Endothelial cell of umbilical vein (primary cell): ENCODE data around the gene ASXL2. TPM values are rescaled to one million over a fixed set of nuclear protein-coding genes. Genes with fewer than 3 reads are reported as not detected.

Experiments used
- BruUV-seq: library from RNA; stranded (reverse); fragments of 400-500 nt; replicated peaks from 2 replicates; lab custom pipeline; 2021; lab: Mats Ljungman, UMichigan
- CTCF ChIA-PET: fragments of 300-600, 350-600 bp; sonication (Branson Sonifier 250); formaldehyde crosslinking; loops from one replicate; lab custom pipeline; 2021; ENCODE audit warnings: antibody characterized with exemption, inconsistent platforms; lab: Charles Lee
- POLR2A ChIA-PET: fragments of 300-600, 350-600 bp; sonication (Branson Sonifier 250); formaldehyde crosslinking; loops from one replicate; lab custom pipeline; 2021; ENCODE audit warnings: antibody characterized with exemption, inconsistent platforms; lab: Charles Lee
- DNase-seq: peaks from one replicate; pipeline ENCODE4 v3.0.0-alpha.2; 2011; ENCODE audit warnings: low read depth, low spot score
- FAIRE-seq: peaks from 2 replicates; lab custom pipeline; 2011; peaks lifted over from hg19 to GRCh38; lab: Jason Lieb, UNC
- H2AFZ ChIP-seq: 2 replicates; pipeline ENCODE4 v1.6.0; 2012; ENCODE audit warnings: low read depth, low read length, control low read depth, inconsistent platforms
- H3K27ac ChIP-seq: 2 replicates; pipeline ENCODE4 v1.5.1; 2011; ENCODE audit warnings: low read depth, mild to moderate bottlenecking, control low read depth, low read length, moderate library complexity; ENCODE audit not compliant: insufficient read depth
- H3K27me3 ChIP-seq, 2 experiments: 2 replicates each; pipeline versions ENCODE4 v1.6.0 to v1.6.1; 2011; ENCODE audit warnings: low read length in 2 of 2, mixed read lengths in 1 of 2; ENCODE audit not compliant: control insufficient read depth in 2 of 2, insufficient read depth in 2 of 2
- H3K36me3 ChIP-seq, 2 experiments: 2 replicates in 1 of 2; 3 replicates in 1 of 2; pipeline ENCODE4 v1.5.1; 2011; ENCODE audit warnings: low read length in 2 of 2, mild to moderate bottlenecking in 1 of 2, moderate library complexity in 1 of 2; ENCODE audit not compliant: control insufficient read depth in 2 of 2, insufficient read depth in 2 of 2; ENCODE audit errors: extremely low read depth in 1 of 2
- H3K4me1 ChIP-seq: 3 replicates; pipeline ENCODE4 v1.5.1; 2011; ENCODE audit warnings: mild to moderate bottlenecking, low read length; ENCODE audit not compliant: control insufficient read depth, insufficient read depth; ENCODE audit errors: extremely low read depth
- H3K4me2 ChIP-seq: 2 replicates; pipeline ENCODE4 v1.6.1; 2011; ENCODE audit warnings: low read length, control low read depth, mixed read lengths; ENCODE audit not compliant: insufficient read depth
- H3K4me3 ChIP-seq, 3 experiments: fragments of 200-600 bp in 1 of 3; sonication (generic), shearing (Covaris generic) in 1 of 3; replicated peaks in 1 of 3; 2 replicates each; pipeline ENCODE4 v1.5.1; 2011 to 2016; ENCODE audit warnings: control low read depth in 3 of 3, low read length in 3 of 3, mild to moderate bottlenecking in 2 of 3, inconsistent platforms in 1 of 3, low read depth in 1 of 3, moderate library complexity in 1 of 3; ENCODE audit not compliant: insufficient read depth in 1 of 3
- H3K79me2 ChIP-seq: 2 replicates; pipeline ENCODE4 v1.6.0; 2012; ENCODE audit warnings: low read length, inconsistent platforms; ENCODE audit not compliant: control insufficient read depth, insufficient read depth
- H3K9ac ChIP-seq: replicated peaks from 2 replicates; pipeline ENCODE3; 2011; ENCODE audit warnings: low read length, control low read depth; ENCODE audit not compliant: insufficient read depth; ENCODE audit errors: extremely low read depth
- H3K9me1 ChIP-seq: replicated peaks from 3 replicates; pipeline ENCODE4 v1.6.0; 2011; ENCODE audit warnings: mild to moderate bottlenecking, low read length; ENCODE audit not compliant: control insufficient read depth, insufficient read depth; ENCODE audit errors: extremely low read depth
- H3K9me3 ChIP-seq: replicated peaks from 2 replicates; pipeline ENCODE4 v1.5.1; 2012; ENCODE audit warnings: low read length, inconsistent platforms; ENCODE audit not compliant: control insufficient read depth, insufficient read depth
- H4K20me1 ChIP-seq: replicated peaks from 2 replicates; pipeline ENCODE3; 2011; ENCODE audit warnings: mild to moderate bottlenecking, low read length; ENCODE audit not compliant: control insufficient read depth, insufficient read depth; ENCODE audit errors: extremely low read depth
- CTCF ChIP-seq, 2 donors: IDR thresholded peaks; 1 replicate in 1 of 2; 2 replicates in 1 of 2; pipeline ENCODE4 v1.5.1; 2011; ENCODE audit warnings: low read length in 2 of 2, mild to moderate bottlenecking in 2 of 2, moderate library complexity in 2 of 2, control low read depth in 1 of 2, inconsistent platforms in 1 of 2, low read depth in 1 of 2; ENCODE audit not compliant: insufficient read depth in 1 of 2; ENCODE audit errors: extremely low read depth in 1 of 2
- EZH2 ChIP-seq: IDR thresholded peaks from 2 replicates; pipeline ENCODE4 v1.6.1; 2012; ENCODE audit warnings: borderline replicate concordance, low read depth, mild to moderate bottlenecking, moderate library complexity, low read length, inconsistent platforms; ENCODE audit not compliant: severe bottlenecking
- FOS ChIP-seq: IDR thresholded peaks from 2 replicates; pipeline ENCODE4 v1.6.1; 2011; ENCODE audit warnings: mild to moderate bottlenecking, low read length, moderate library complexity, borderline replicate concordance; ENCODE audit not compliant: insufficient read depth
- GATA2 ChIP-seq: IDR thresholded peaks from 2 replicates; pipeline ENCODE4 v1.7.0; 2011; ENCODE audit warnings: low read depth, mild to moderate bottlenecking, moderate library complexity, mixed read lengths, low read length; ENCODE audit not compliant: insufficient read length, insufficient read depth
- JUN ChIP-seq: IDR thresholded peaks from 2 replicates; pipeline ENCODE4 v1.6.1; 2011; ENCODE audit warnings: borderline replicate concordance, low read depth; ENCODE audit not compliant: insufficient read length, insufficient read depth
- MAX ChIP-seq: IDR thresholded peaks from 2 replicates; pipeline ENCODE4 v1.6.1; 2011; ENCODE audit not compliant: insufficient read depth, insufficient read length
- MYC ChIP-seq: IDR thresholded peaks from one replicate; pipeline ENCODE4 v1.6.1; 2011; ENCODE audit warnings: mild to moderate bottlenecking, low read depth, low read length
- POLR2A ChIP-seq: IDR thresholded peaks from 2 replicates; pipeline ENCODE4 v1.6.1; 2012; ENCODE audit warnings: low read depth, mild to moderate bottlenecking, control low read depth, low read length
- POLR2AphosphoS5 ChIP-seq: IDR thresholded peaks from 2 replicates; pipeline ENCODE4 v1.6.1; 2012; ENCODE audit warnings: low read depth, mild to moderate bottlenecking, control low read depth, low read length, moderate library complexity; ENCODE audit not compliant: insufficient read depth
- dilution Hi-C: fragments of 300-500 bp; cut with MboI; formaldehyde crosslinking; loops from one replicate; pipeline ENCODE4 v1.15.0; 2019; ENCODE audit warnings: low sequenced_read_pairs; ENCODE audit not compliant: extremely low pct_ligation_motif_present
- intact Hi-C: fragments of 100-400 bp; cut with micrococcal nuclease; formaldehyde crosslinking; loops from one replicate; pipeline ENCODE4 v1.10.0; 2022
- polyA plus RNA-seq, 4 experiments: library from polyadenylated mRNA; depleted of rRNA in 3 of 4; stranded (reverse) in 3 of 4; unstranded in 1 of 4; fragments of >200 nt; gene quantifications; 2 replicates each; pipeline versions ENCODE4 v1.2.1 to v1.2.3, GENCODE V29; 2011 to 2012; ENCODE audit warnings: missing spikeins in 1 of 4
- total RNA-seq: library from RNA; stranded (reverse); gene quantifications from 2 replicates; pipeline ENCODE4 v1.2.3, GENCODE V29; 2021

The ASXL2 gene
- total and polyA plus RNA-seq, 2 donors (not counting 3 experiments of a cell fraction or from before 2014, with no cell fraction given) = 6.1 to 33.8 TPM

- ChIA-PET POLR2A (no interaction called here), CTCF (interaction anchor here (1.5 kb wide), 1 partner anchor 99 kb away, joined by 4 read pairs; no protein-coding TSS in a partner anchor)
- DNase-seq (no peak), FAIRE-seq (no peak)
- dilution Hi-C loops = no loop called here
- no peaks in the 10 kb centered on the region for H3K9me3 ChIP-seq
- H3K9me1 ChIP-seq = no peaks in the 10 kb centered on the region
- H3K36me3 ChIP-seq = peaks cover 4 to 9% of the 10 kb centered on the region in 2 experiments
- no peak overlapping the region for H3K4me3 ChIP-seq
- no peaks in the 10 kb centered on the region for H3K4me1 ChIP-seq
- no peaks in the 10 kb centered on the region for H4K20me1 ChIP-seq
- no peak overlapping the region for H2AFZ ChIP-seq
- TF ChIP-seq FOS (no peak), JUN (no peak), MAX (no peak)
- H3K27me3 ChIP-seq = no peaks in the 10 kb centered on the region
- H3K79me2 ChIP-seq = no peaks in the 10 kb centered on the region
- no peak overlapping the region for H3K4me2 ChIP-seq
- H3K27ac ChIP-seq = no peak overlapping the region
- BruUV-seq = no TSS peak
- no peak overlapping the region for H3K9ac ChIP-seq
- intact Hi-C loops = no loop called here
Observed at GRCh38 chr2:25763575-25763974, 114.7 kb downstream of the ASXL2 start.

- no peaks in the 10 kb centered on the region for H3K27me3 ChIP-seq
- H3K9me1 ChIP-seq = no peaks in the 10 kb centered on the region
- DNase-seq (no peak), FAIRE-seq (no peak)
- no peaks in the 10 kb centered on the region for H3K9me3 ChIP-seq
- no peak overlapping the region for H2AFZ ChIP-seq
- dilution Hi-C loops = no loop called here
- H3K4me1 ChIP-seq = no peaks in the 10 kb centered on the region
- BruUV-seq = no TSS peak
- H3K9ac ChIP-seq = no peak overlapping the region
- TF ChIP-seq JUN (no peak), CTCF (IDR thresholded peaks at IDR 0.05; ENCODE audit: extremely low read depth in 1 of 2, insufficient read depth in 1 of 2, low read depth in 1 of 2, low read length in 2 of 2) (no peak), EZH2 (no peak), MYC (no peak), GATA2 (no peak), POLR2A (no peak), FOS (no peak), MAX (no peak), POLR2AphosphoS5 (no peak)
- peaks cover 2 to 8% of the 10 kb centered on the region in 2 experiments for H3K36me3 ChIP-seq
- H3K4me2 ChIP-seq = no peak overlapping the region
- ChIA-PET CTCF (no interaction called here), POLR2A (no interaction called here)
- no peaks in the 10 kb centered on the region for H4K20me1 ChIP-seq
- no peak overlapping the region for H3K4me3 ChIP-seq
- H3K79me2 ChIP-seq = no peaks in the 10 kb centered on the region
- no peak overlapping the region for H3K27ac ChIP-seq
- intact Hi-C loops = no loop called here
Observed at GRCh38 chr2:25760297-25760696, 118.0 kb downstream of the ASXL2 start.
